Activated CD4-positive, CD25-positive, alpha-beta regulatory T cell (primary cell): Measurements from ENCODE around the gene PHIP.
A peak's percentile ranks its signal among the peaks of the same experiment; 100 is the strongest.
"Not testable (repeated sequence)": the region's sequence is repeated elsewhere in the genome, so short reads cannot be mapped to it uniquely, and the experiment has no call there.

Experiments
- DNase-seq, 4 experiments: peaks; one replicate each; lab custom pipeline; 2025; lab: John Stamatoyannopoulos, UW

PHIP gene

GRCh38 chr6:79078075-79078969 lies at the start of gene PHIP:
TSS of gene PHIP (minus strand) at chr6:79078254. CDS start at chr6:79078068, 186 bp downstream.
- DNase-seq: peak; percentile 81 to 86 (median 86)

GRCh38 chr6:79127660-79128059 lies 49.6 kb upstream of the PHIP start:
- no peak for DNase-seq

DNA sequence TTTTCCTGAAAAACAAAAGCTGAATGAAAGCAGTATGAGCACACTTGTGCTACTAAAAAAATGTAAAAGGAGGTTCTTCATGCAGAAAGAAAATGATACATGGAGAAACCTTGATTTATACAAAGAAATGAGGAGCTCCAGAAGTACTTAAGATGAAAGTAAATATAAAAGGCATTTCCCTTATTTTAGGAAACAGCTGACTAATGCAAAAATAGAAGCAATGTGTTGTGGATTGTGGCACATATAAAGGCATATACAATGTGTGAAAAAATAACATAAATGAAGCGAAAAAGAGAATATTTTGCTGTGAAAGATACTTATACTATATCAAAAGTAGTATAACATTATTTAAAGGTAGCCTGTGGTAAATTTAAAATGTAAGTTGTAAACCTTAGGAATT lies 41.2 kb upstream of the PHIP start:
- no peak for DNase-seq

DNA sequence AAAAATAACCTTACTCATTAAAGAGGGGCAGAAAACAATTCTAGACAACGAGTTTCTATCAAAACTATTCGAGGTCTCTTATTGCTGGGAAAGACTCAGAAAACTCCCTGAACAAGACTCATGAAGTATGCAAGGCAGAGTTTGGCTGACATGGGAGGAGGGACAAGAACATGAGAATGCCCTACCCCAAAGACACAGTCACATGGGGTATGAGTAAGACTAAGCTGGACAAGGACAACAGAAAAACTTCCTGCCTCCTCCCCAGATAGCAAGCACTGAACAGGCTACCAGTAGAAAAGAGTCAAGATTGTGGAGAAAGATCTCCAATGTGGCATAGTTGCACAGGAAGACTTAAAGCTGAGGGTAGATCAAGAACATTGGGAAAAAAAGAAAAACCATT lies 39.7 kb upstream of the PHIP start:
- DNase-seq: no peak

DNA sequence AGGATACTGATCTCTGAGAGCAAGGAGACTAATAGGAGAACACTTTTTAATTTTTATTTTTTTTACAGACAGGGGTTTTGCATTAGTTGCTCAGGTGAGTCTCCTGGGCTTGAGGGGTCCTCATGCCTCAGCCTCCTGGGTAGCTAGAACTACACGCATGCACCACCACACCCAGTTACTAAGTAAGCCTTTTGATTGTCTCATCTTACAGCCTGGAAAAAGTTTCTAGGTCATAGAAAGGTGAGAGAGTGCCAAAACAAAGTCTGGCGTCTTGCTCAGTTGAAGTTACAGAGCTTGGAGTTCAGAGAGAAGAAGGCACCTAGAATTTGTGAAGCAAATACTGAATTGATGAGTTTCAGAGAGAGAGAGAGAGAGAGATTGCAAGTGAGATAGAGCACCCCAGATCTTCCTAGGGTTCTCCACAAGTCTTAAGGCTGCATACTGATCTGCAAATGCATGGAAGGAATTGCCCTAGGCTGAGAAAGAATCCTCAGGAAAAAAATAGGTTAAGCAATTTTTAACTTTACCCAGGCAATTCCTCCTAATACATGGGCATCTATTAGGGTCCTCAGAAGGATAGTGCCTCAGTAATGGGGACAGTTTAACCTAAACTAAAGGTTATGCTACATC lies 37.6 kb upstream of the PHIP start:
- no peak for DNase-seq

DNA sequence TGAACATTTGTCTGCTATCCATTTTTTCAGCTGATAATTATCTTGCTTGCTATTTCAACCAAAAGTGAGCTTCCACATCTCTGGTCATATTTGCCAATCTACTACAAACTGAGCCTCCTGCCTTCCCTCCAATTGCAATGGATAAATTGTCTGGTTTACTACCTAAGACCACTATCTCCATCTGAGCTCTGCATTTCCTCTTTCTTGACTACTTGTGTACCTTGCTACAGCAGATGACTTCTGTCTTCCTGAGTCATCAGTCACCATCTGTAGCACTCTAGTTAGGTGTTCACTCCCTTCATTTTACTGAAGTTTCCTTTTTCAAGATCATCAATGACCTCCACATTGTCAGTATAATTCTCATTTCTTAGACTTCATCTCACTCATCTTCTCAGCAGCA lies 33.5 kb upstream of the PHIP start:
- no peak for DNase-seq

- no peak for DNase-seq
Observed at GRCh38 chr6:79101164-79101563, 23.1 kb upstream of the PHIP start.

GRCh38 chr6:79100304-79100703 lies 22.2 kb upstream of the PHIP start:
- DNase-seq: no peak

GRCh38 chr6:79094938-79095337 lies 16.9 kb upstream of the PHIP start:
- no peak for DNase-seq

DNA sequence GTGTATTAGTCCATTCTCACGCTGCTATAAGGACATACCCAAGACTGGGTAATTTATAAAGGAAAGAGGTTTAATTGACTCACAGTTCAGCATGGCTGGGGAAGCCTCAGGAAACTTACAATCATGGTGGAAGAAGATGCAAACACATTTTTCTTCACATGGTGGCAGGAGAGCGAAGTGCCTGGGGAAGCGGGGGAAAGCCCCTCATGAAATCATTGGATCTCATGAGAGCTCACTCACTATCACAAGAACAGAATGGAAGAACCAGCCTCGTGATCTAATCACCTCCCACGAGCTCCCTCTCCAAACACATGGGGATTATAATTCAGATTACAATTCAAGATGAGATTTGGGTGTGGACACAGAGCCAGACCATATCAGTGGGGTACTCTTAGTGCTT lies 13.7 kb upstream of the PHIP start:
- DNase-seq: not testable (repeated sequence)

DNA sequence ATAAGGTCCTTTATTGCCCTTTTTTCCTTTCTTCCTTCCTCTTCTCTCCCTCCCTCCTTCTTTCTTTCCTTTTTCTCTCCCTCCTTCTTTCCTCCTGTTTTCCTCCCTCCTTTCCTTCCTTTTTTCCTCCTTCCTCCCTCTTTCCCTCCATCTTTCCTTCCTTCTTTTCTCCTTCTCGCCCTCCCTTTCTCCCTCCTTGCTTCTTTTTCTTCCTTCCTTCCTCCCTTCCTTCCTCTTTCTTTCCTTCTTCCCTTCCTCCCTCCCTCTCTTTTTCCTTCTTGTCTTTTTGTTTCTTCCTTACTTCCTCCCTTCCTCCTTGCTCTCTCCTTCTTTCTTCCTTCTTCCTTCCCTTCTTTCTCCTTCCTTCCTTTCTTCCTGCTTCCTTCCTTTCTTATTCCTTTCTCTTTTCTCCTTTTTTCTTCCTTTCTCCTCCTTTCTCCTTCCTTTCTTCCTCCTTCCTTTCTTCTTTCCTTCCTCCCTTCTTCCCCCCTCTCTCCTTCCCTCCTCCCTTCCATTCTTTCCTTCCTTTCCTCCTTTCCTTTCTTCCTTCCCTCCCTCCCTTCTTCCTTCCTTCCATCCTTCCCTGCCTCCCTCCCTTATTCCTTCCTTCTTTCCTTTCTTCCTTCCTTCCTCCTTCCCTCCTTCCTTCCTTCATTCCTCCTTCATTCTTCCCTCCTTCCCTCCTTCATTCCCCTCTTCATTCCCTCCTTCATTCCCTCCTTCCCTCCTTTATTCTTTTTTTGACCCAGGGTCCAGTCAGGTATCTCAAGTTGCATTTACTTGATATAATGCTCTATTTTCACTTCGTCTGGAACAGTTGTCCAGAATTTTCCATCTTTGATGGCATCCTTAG lies 11.7 kb upstream of the PHIP start:
- DNase-seq: no peak

DNA sequence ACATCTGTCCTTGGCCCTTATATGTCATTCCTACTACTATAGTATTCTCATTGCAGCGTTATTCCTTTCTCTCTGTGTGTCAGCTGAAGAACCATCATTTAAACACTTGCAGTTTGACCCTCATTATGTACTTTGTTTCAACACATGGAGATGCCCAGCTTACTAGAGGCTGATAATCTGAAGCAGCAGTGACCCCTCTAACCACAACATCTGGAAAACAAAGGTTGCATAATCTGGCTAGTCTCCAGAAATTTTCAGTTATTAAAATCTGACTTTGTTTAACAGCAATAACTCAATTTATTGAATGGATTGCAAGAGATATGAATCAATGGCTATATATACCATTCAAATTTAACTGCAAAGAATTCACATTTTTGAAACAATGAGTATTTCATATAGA lies 6.6 kb upstream of the PHIP start:
- DNase-seq: no peak

- no peak for DNase-seq
Observed at GRCh38 chr6:79082304-79082703, 4.2 kb upstream of the PHIP start.

DNA sequence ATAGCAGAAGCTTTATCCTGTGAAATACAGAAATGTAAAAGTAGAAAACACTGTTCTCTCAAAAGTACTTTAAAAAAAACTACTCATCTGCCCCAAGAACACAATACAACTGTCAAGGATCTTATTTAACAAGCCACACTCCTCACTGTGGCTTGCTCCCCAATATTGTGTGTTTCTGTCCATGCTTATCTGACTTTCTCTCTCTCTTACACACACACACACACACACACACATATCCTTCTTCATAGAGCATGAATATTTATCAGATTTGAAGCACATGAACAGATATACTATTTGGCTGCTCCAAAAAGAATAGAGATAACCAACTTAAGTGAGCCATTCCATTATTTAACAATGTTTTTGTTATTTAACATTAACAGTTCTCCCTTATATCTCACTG lies 3.6 kb upstream of the PHIP start:
- DNase-seq: no peak

DNA sequence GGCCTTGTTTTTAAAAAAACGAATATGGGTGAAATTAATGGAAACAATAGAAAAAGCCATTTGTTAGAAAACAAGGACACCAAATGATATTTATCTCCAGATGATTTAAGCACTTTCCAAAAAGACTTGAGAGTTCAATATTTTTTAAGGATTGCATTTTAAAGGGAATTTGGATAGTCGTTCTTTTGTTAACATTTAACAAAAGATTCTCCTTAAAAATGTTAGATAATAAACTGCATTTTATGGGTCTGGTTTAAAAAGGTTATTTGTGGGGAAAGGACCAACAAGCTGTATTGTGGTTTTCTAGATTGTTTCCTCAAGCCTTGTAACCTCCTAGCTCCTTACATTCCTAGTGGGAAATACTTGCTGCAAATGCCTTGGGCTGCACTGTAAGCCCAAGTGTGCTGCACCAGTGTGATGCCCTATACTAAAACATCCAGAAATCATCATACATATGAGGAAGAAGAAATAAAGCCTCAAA lies 1.5 kb upstream of the PHIP start:
- DNase-seq: no peak

- DNase-seq: peak; percentile 35 to 46 (median 41)
Observed at GRCh38 chr6:79077715-79078074, 359 bp downstream of the PHIP start.

- peak; percentile 63 to 83 (median 74) for DNase-seq
Observed at GRCh38 chr6:79076782-79077641, 1.0 kb downstream of the PHIP start.

DNA sequence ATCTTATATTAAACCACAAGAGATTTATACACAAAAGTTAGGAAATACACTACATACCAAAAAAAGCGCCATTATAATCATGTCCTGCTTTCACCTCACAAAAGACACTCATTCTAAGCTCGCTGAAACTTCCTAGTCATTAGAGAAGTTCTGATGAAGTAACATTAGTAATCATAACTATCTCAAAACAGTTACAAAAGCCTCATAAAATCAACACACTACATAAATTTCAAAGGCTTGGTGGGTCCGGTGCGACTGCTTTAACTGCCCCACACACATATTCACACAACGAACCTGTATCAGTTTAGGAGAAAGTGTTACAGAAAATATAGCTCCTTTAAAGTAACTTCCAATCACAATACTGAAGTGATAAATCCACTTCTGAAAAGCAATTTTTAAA lies 1.9 kb downstream of the PHIP start:
- DNase-seq: no peak

GRCh38 chr6:79073888-79074287 lies 4.2 kb downstream of the PHIP start:
- DNase-seq: no peak

GRCh38 chr6:79072640-79073181 lies 5.3 kb downstream of the PHIP start:
- no peak for DNase-seq

DNA sequence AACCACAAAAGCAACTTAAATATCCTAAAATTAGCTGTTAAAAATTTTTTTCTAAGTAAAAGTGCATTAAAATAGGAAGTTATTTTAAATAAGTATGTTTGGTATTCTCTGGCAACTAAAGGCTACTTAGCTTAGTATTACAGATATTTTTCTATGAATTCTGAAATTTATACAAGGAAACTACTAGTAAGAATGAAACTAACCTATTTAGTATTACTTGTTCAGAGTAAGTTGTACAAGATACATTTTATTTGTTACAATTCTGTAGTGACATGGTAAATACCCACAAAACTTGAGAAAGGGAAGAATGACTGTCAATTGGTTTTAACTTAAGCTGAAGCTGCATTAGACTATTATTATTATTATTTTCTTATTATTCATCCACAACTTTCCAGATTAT lies 6.5 kb downstream of the PHIP start:
- DNase-seq: no peak
